Upper lobe of right lung (tissue), 1 donor: ENCODE results near the gene ZSWIM6. TPM values are rescaled to one million over a fixed set of nuclear protein-coding genes. Genes with fewer than 3 reads are reported as not detected.

Source experiments
- ATAC-seq: fragments of 200-7000 bp; cut with Tn5 transposase; one replicate; pipeline ENCODE4 v1.9.1; 2020; ENCODE audit warnings: mild to moderate bottlenecking, moderate library complexity
- DNase-seq: peaks from one replicate; pipeline ENCODE4 v3.0.0-alpha.2; 2020
- H3K27ac ChIP-seq: fragments of 200-600 bp; one replicate; pipeline ENCODE4 v1.8.0; 2022
- H3K27me3 ChIP-seq: fragments of 200-600 bp; one replicate; pipeline ENCODE4 v1.8.0; 2022; ENCODE audit warnings: mild to moderate bottlenecking
- H3K36me3 ChIP-seq: fragments of 200-600 bp; one replicate; pipeline ENCODE4 v1.8.0; 2022
- H3K4me1 ChIP-seq: fragments of 200-600 bp; one replicate; pipeline ENCODE4 v1.8.0; 2022
- H3K4me3 ChIP-seq: fragments of 200-600 bp; one replicate; pipeline ENCODE4 v1.8.0; 2022; ENCODE audit warnings: mild to moderate bottlenecking
- H3K9me3 ChIP-seq: fragments of 200-600 bp; one replicate; pipeline ENCODE4 v1.8.0; 2022
- CTCF ChIP-seq: fragments of 200-600 bp; IDR thresholded peaks from one replicate; pipeline ENCODE4 v1.8.0; 2022; ENCODE audit warnings: antibody characterized with exemption
- intact Hi-C: fragments of 100-400 bp; cut with DNase I; formaldehyde crosslinking; loops from one replicate; pipeline ENCODE4 v1.11.0; 2022
- total RNA-seq: library from RNA; stranded (reverse); fragmentation: NEBNext Ultra II Directional; extraction: Animal tissue kit (Norgen Biotek cat#: 25700); gene quantifications from one replicate; pipeline ENCODE4 v1.2.1, GENCODE V29; 2021
- donor health status: DM: no; HTN: yes; CAD: no; lungs with severe emphysema.

The ZSWIM6 gene
- total RNA-seq, 1 donor from 2014 or later = 15.7 TPM

DNA sequence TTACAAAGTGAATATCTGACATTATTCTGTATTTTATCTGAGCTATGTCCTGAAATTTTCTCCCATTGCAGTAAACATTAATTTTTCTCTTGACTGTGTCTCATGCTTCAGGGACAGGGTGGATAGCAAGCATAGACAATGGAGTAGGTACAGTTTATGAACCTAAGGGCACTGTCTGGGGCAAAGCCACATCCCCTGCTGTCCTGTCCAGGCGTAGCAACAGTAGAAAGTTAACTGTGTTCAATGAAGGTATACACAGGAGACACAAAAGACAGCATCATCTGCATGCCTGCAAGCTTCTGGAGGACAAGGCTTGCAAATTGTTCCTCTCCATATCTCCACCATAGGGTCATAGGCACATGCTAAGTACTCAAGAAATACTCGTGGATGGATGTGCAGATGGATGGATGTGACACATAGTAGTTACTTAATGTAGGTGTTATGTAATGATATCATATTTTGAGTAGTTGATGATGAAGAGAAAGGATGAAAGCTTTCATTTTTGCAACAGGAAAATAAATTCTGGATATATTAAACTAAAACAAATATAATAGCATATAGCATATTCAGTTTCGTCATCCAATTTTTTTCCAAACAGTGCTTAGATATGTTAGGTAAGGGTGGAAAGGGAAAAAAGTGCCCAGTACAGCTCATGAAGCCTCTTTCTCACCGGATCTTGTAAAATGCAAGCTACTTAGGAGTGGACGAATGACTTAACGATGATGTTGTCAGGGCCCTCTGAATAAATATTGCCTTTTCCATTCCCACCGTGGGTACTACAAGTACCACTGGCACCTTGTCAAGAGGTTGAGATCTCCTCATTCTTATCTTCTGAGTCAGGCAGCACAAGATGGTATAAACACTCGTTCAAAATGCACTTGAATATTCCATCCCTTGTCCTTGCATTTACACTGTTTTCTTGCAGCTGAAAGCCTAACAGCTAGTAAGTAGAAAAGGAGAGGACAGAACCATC lies 19.9 kb upstream of the ZSWIM6 start:
- Histone ChIP-seq H3K27ac (no peak overlapping the region), H3K9me3 (no peaks in the 10 kb centered on the region), H3K27me3 (no peaks in the 10 kb centered on the region), H3K4me1 (peaks cover 3% of the 10 kb centered on the region), H3K4me3 (no peak overlapping the region), H3K36me3 (no peaks in the 10 kb centered on the region)
- no peak for TF ChIP-seq CTCF
- intact Hi-C loops = no loop called here
- no peak for DNase-seq
- ATAC-seq = peak; percentile 51

- Histone ChIP-seq H3K36me3 (no peaks in the 10 kb centered on the region), H3K9me3 (no peaks in the 10 kb centered on the region), H3K4me1 (peaks cover 14% of the 10 kb centered on the region), H3K4me3 (no peak overlapping the region), H3K27ac (no peak overlapping the region), H3K27me3 (no peaks in the 10 kb centered on the region)
- intact Hi-C loops = no loop called here
- DNase-seq = no peak
- TF ChIP-seq CTCF = no peak
- ATAC-seq = peak; percentile 49
These were observed 17.9 kb upstream of the ZSWIM6 start for GRCh38 chr5:61313960-61314681.

DNA sequence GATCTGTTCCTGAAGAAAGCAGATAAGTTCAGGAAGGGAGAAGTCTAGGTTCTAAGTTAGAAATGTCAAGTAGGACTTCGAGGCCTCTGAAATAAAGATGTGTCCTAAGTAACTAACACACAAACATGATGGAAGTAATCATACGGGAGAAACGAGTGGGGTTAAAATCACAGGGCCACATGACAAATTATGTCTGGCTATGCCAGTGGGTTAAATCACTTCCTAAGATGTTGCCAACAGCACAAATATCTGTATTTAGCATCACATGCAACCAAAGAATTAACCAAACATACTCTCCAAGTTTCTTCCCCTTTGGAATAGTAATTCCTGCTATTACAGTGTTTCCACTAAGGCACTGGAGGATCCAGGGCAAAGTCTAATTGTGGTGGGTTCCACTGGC lies 13.7 kb upstream of the ZSWIM6 start:
- ATAC-seq = no peak
- Histone ChIP-seq H3K36me3 (no peaks in the 10 kb centered on the region), H3K27ac (no peak overlapping the region), H3K9me3 (no peaks in the 10 kb centered on the region), H3K27me3 (no peaks in the 10 kb centered on the region), H3K4me3 (no peak overlapping the region), H3K4me1 (peaks cover 26% of the 10 kb centered on the region)
- intact Hi-C loops = no loop called here
- no peak for TF ChIP-seq CTCF
- DNase-seq = no peak

- no peak overlapping the region for H3K4me3 ChIP-seq
- H3K27me3 ChIP-seq = no peaks in the 10 kb centered on the region
- H3K27ac ChIP-seq = peak overlapping the region; percentile 39
- TF ChIP-seq CTCF = no peak
- H3K36me3 ChIP-seq = no peaks in the 10 kb centered on the region
- intact Hi-C loops = no loop called here
- no peak for DNase-seq
- ATAC-seq = peak; percentile 44
- H3K4me1 ChIP-seq = peaks cover 26% of the 10 kb centered on the region
- H3K9me3 ChIP-seq = no peaks in the 10 kb centered on the region
These were observed 12.5 kb upstream of the ZSWIM6 start for GRCh38 chr5:61319388-61320146.

DNA sequence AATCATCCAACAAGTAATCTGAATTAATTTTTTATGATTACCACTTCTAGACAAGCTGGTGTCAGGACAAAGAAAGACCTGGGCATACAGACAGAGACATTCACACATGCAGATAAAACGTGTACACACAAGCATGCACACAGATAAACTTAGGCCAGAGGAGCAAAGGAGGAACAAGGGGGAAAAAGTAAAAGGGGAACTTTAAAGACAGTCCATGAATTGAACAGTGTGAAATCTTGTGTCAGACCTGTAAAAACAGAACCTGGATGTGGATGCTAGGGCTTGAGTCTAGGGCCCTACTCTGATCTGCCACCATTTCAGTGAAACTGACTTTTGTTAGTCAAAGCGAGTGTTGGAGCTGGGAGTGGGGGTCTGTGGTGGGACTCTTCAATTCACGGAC lies 11.2 kb upstream of the ZSWIM6 start:
- H3K4me1 ChIP-seq = peaks cover 26% of the 10 kb centered on the region
- H3K27ac ChIP-seq = no peak overlapping the region
- intact Hi-C loops = no loop called here
- no peaks in the 10 kb centered on the region for H3K36me3 ChIP-seq
- no peak overlapping the region for H3K4me3 ChIP-seq
- ATAC-seq (peak; percentile 57), DNase-seq (no peak)
- no peak for TF ChIP-seq CTCF
- H3K27me3 ChIP-seq = no peaks in the 10 kb centered on the region
- no peaks in the 10 kb centered on the region for H3K9me3 ChIP-seq
